ENCODE results near the gene TMEM175.

- TF ChIP-seq MEIS1 (CRISPR knock-in tag; IDR thresholded peaks at IDR 0.05; ENCODE audit: borderline replicate concordance) (no peak), ZNF274 (IDR thresholded peaks at IDR 0.05; ENCODE audit: low read length) (no peak), ZNF274 (tag by site-specific recombination; IDR thresholded peaks at IDR 0.05; ENCODE audit: borderline replicate concordance) (no peak), SP7 (tag by site-specific recombination; IDR thresholded peaks at IDR 0.05) (no peak), YY1 (tag by site-specific recombination; IDR thresholded peaks at IDR 0.05) (no peak), ZNF664 (tag by site-specific recombination; IDR thresholded peaks at IDR 0.05) (no peak)
Measured at GRCh38 chr4:987624-988513, 55.6 kb downstream of the TMEM175 start.

All from HEK293 (cell line).